Fibroblast of skin of left quadriceps (primary cell): ENCODE measurements around the gene POLR2B.
"Not testable (repeated sequence)": the region's sequence is repeated elsewhere in the genome, so short reads cannot be mapped to it uniquely, and the experiment has no call there.

Experiments used
- DNase-seq, 2 experiments: peaks; one replicate each; pipeline ENCODE4 v3.0.0-alpha.2; 2013; ENCODE audit warnings: low read depth in 2 of 2

Gene POLR2B

DNA sequence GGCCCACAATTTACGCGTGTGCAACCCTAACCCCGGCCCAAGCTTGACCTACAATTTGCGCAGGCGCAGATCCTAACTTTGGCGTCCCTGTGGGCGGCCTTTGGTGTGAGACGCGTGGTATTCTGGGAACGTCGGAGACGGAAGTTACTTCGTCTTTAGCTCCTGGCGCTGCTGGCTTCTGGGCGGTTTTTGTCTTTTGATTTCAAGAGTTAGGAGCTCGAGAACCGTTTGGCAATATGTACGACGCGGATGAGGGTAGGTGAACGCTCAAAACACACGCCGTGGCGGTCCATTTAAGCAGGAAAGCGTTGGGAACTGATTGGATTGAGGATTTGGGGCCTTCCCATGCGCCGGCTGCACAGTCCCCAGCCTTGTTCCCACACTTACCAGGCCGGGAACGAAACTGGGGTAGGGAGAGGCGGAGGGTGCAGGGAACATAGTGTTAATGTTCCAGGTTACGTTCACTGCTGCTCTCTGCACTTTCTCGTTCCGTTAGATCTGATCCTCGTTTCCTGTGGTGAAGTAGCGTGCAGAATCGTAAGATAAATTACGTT, at the start of gene POLR2B:
TSS of gene POLR2B (plus strand) at position 147 of the 554 bp plus-strand sequence. CDS start at position 237, 90 bp downstream.
- DNase-seq = peak; percentile 82

DNA sequence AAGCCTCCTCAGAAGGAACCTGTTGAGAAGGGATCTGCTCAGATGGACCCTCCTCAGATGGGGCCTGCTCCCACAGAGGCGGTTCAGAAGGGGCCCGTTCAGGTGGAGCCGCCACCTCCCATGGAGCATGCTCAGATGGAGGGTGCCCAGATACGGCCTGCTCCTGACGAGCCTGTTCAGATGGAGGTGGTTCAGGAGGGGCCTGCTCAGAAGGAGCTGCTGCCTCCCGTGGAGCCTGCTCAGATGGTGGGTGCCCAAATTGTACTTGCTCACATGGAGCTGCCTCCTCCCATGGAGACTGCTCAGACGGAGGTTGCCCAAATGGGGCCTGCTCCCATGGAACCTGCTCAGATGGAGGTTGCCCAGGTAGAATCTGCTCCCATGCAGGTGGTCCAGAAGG, 48.1 kb upstream of the POLR2B start:
- DNase-seq = no peak

DNA sequence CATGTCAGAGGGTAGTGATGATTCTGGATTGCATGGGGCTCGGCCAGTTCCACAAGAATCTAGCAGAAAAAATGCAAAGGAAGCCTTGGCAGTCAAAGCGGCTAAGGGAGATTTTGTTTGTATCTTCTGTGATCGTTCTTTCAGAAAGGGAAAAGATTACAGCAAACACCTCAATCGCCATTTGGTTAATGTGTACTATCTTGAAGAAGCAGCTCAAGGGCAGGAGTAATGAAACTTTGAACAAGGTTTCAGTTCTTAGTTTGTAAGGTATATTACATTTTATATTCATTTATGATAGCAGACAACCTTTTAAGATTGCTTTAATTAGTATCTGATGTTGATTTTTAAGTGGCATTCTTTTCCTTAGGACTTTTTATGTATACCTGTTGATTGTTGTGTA, 46.8 kb upstream of the POLR2B start:
- DNase-seq = no peak

DNA sequence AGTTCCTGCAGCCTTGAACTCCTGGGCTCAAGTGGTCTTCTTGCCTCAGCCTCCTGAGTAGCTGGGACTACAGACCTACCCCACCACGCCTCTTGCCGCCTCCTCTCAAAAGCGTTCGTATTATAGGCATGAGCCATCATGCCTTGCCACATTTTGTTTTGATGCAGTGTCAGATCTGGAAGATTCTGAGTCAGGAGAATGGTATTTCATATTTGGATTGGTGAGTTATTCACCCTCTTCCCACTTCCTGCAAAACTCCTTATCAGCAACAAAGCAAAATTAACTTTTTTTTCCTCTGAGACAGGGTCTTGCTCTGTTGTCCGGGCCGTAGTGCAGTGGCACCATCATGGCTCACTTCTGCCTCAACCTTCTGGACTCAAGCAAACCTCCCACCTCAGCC, 41.4 kb upstream of the POLR2B start:
- DNase-seq = peak; percentile 56 to 69

DNA sequence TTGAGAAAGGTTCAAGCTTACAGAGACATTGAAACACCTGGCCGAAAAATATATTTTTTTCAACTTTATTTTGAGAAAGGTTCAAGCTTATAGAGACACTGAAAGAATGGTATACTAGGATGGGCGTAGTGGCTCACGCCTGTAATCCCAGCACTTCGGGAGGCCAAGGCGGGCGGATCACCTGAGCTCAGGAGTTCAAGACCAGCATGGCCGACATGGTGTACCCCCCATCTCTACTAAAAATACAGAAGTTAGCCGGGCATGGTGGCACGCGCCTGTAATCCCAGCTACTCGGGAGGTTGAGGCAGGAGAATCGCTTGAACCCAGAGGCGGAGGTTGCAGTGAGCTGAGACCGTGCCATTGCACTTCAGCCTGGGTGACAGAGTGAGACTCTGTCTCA, 38.9 kb upstream of the POLR2B start:
- not testable (repeated sequence) for DNase-seq

DNA sequence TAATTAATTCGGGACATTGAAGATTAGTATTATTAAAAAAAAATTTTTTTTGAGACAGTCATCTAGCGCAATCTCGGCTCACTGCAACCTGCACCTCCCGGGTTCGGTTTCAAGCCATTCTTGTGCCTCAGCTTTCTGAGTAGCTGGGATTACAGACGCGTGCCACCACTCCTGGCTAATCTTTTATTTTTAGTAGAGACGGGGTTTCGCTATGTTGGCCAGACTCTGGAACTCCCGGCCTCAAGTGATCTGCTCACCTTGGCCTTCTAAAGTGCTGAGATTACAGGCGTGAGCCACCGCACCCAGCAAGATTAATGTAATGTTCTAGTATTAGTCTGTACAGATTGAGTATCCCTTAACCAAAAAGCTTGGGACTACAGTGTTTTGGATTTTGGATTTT, 38.3 kb upstream of the POLR2B start:
- no peak for DNase-seq

DNA sequence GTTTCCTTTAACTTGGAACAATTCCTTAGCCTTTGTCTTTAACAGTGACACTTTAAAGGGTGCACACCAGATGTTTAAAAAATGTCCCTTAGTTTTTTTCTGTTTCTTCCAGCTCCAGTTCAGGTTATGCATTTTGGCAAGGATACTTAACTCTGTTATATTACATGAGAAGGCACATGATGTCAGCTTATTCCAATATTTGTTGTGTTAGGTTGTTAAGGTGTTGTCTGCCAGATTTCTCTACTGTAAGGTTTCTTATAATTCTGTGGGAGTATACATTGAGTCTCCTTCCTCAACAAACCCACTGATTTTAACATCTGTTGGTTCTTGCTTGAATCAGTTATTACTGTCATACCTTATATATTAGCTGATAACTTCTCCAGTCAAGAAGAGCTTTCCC, 37.7 kb upstream of the POLR2B start:
- DNase-seq = no peak

DNA sequence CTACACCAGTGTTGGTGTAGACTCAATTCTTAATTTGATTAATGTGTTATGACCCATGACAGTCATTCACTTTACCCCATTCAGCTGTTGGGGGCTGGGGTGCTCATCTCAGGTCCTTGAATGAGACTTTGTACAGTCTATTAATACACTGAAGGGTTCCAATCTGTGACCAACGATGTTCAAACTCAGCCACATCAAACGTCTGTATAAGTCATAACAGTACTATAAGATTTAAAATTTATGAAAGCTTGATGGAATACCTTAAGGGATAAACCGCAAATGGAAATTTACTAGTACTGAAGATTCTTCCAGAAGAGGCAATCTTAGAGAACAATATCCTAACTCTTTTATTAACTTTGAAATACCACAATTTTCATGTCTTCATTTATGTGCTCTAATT, 37.3 kb upstream of the POLR2B start:
- no peak for DNase-seq

DNA sequence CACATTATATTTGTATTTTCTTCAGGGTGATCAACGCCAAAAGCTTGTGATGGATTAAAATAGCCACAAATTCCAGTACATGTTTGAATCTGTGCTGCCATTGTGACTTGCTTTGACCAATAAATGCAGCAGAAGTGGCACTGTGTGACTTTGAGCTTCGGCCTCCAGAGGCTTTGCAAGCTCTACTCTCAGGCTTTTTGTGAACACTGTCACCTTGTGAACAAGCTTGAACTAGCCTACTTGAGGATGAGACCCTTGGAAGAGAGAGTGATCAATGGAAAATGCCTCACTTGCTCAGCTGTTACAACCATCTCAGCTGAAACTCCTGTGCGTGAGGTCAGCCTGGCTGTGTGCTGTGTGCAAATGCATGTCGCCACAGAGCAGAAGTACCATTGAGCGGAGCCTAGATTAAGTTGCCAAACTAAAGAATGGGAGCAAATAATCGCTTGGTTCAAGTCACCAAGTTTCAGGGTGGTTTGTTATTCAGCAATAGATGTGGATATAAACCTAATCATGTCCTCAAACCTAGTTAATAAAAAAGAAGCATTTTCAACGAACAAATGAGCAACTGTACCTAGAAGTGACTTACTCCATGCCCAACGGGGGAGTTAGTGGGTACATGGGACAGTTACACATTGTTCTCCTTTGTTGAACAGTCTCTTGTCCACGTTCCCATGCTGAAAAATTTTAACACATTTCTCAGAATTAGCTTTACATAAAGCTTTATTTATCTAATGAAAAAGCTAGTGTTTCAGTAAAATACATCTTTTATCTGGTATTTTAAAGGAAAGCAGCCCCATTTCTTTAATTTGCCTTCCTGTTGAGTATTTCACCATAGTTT, 24.8 kb upstream of the POLR2B start:
- DNase-seq = no peak

DNA sequence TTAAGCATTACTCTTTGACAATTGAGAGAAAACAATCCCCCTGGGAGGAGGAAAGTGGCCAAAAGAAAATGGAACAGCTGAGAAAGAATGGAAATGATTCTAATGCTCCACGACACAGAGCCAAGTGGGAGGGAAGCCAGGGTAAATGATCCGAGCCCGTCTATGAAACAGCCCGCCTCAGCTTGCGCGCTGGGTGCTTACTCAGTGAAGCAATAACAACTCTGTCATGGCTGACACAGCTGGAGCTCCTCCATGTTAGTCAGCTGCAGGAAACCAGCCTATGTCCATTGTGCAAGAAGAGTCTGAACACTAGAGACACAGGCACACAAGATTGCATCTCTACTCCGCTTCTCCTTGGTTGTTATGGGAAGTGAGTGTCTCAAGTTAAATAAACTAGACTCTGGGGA, 20.6 kb upstream of the POLR2B start:
- DNase-seq = peak; percentile 81 to 84

DNA sequence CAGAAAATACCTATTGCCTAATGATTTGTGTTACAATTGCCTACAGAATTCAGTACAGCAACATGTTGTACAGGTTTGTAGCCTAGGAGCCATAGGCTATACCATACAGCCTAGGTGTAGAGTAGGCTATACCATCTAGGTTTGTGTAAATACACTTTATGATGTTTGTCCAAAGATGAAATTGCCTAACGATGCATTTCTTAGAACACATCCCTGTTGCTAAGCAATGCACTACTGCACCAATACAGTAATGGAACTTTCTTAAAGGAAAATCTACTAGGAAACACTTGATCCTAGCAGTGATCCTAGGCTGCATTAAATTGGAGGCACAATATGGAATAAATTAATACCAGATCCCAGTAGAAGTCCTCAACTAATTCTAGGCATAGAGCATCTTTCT, 19.6 kb upstream of the POLR2B start:
- DNase-seq = no peak

DNA sequence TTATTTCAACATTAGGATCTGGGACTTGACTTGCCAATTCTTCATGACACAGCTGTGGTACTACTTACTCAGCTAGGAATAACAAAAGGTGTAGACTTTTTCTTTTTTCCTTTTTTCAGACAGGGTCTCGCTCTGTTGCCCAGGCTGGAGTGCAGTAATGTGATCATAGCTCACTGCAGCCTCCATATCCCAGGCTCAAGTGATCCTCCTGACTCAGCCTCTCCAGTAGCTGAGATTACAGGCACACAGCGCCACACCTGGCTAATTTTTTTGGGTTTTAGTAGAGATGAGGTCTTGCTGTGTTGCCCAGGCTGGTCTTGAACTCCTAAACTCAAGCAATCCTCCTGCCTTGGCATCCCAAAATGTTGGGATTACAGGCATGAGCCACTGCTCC, 17.6 kb upstream of the POLR2B start:
- no peak for DNase-seq

DNA sequence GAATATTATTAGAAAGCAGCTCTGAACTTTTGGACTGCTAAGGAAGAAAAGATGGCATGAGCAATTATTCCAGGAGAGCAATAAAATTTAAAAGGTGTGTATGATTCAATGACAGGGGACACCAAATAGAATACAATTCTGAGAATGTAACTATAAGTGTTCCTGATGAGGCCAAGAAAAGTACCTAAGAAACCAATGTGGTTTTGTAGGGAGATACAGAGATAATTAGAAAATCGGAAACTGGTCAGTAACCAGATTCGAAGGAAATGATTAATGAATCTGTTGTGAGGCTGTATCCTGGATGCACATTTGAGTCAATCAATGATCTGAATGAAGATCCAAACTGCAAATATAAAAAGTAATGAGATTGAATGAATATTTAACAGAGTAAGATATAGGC, 7.3 kb upstream of the POLR2B start:
- no peak for DNase-seq

DNA sequence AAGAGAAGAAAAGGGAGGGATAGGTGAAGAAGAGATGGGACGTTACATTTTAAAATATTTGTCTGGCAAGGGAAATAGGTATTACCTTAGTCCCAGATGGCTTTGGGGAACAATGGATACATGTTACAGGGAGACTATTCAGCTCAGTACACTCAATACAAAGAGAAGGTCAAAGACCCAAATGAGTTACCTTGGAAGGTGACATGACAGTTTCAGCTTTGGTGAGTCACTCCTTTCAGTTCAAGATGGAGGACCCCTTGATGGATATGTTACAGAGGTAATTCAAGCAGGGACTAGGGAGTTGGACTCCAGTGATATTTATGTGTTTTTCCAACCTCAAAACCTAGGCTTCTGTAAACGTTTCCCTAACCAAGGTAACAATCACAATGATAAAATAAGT, 6.3 kb upstream of the POLR2B start:
- DNase-seq = no peak

DNA sequence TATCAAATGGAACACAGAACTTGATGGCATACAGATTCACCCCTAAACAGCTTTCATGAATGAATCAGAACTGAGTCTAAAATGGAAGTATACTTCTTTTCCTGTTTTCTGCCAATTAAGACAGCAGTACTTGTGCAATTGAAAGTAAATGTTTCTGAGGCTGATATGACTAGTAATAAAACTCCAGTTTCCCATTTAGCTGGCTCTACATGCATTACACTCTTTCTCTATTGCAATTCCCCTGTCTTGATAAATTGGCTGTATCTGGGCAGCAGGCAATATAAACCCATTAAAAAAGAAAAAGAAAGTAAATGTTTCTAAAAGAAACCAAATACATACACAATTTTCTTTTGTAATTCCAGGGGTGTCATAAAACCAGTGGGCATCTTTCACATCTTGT, 5.9 kb upstream of the POLR2B start:
- no peak for DNase-seq

DNA sequence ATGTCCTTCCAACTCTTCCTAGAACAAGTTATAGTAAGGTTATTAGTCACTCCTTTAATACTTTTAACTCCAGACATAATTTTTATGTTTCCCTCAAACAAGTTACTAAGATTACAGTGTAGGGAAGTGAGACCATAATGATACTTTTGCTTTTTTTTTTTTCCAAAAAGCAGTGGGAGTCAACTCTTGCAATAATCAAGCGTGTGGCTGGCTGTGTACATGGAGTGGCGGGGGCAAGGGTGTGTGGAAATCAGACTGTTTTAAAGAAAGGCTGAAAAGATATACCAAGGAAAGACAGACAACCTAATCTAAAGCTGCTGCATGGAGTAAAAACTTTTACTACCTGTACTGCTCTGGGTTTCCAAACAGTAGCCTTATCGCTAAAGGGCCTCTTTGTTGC, 5.4 kb upstream of the POLR2B start:
- no peak for DNase-seq

DNA sequence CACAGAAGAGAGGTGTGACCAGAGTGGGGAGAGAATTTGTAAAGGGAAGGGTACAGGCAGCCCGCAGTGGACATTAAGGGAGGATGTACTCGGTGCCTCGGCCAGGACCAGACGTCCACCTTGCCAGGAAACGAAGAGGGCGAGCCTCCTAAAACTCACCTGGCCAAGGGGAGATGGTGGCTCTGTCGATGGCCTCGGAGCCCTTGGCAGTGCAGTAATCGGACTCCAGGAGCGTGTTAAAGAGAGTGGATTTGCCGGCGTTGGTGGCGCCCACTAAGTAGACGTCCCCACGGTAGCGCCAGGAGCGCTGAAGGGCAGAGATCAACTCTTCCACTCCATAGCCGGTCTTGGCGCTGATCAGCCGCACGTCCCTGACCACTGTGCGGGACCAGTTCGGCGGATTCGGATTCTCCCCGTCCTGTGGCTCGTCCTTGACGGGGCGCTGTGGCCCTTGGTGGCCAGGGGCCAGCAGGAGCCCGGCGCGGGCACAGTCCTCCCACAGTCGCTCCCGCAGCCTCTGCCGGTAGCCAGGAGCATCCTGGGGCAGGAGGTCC, 2.3 kb upstream of the POLR2B start:
- no peak for DNase-seq

DNA sequence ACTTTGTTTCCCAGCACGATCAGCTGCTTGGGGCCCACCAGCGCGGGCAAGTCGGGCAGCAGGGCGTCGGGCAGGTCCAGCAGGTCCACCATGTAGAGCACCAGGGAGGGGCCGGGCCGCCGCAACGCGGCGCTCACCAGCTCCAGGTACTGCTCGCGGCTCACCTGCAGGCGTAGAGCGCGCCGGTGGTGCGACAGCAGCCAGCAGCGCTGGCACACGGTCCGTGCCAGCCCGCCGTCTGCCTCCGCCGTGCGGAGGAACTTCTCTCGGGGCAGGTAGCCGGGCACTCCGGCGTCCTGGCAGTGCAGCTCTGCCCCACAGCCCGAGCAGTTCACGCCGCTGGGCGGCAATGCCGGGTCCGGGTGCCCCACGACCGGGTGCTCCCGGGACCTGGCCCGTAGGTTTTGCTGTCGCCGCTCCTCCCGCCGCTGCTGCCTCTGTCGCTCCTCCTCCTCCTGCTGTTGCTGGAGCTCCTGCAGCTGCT, 1.8 kb upstream of the POLR2B start:
- DNase-seq = no peak

DNA sequence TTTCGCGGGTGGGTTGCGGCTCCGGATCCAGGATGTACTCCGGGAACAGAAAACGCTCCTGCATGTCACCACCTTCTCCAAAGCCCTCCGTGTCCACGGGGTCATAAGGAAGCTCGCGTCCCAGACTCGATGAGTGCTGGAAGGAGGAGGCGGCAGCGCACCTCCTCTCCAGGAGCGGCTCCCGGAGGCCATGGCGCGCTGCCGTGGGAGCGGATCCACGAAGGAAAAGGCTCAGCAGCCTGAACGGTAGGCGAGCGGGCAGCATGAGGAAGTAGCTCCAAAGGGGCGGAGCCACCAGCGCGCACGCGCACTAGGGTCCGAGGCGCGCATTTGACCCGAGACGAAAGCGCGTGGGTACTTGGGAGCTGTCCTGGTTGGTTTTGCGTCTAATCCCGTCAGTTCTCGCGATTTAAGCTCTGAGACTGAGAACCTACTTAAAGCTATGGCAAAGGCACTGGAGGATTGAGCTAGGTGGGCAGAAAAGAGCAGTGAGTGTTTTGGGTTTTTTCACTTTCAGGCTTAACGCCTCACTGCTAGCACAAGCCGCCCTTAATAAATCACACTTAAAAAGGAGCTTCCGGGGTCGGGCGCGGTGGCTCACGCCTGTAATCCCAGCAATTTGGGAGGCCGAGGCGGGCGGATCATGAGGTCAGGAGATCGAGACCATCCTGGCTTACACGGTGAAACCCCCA, 1.2 kb upstream of the POLR2B start, which contains the start of gene NOA1:
TSS of gene NOA1 (minus strand) at position 286 of the 692 bp plus-strand sequence. CDS start at position 265, 21 bp downstream.
- DNase-seq = peak; percentile 98

DNA sequence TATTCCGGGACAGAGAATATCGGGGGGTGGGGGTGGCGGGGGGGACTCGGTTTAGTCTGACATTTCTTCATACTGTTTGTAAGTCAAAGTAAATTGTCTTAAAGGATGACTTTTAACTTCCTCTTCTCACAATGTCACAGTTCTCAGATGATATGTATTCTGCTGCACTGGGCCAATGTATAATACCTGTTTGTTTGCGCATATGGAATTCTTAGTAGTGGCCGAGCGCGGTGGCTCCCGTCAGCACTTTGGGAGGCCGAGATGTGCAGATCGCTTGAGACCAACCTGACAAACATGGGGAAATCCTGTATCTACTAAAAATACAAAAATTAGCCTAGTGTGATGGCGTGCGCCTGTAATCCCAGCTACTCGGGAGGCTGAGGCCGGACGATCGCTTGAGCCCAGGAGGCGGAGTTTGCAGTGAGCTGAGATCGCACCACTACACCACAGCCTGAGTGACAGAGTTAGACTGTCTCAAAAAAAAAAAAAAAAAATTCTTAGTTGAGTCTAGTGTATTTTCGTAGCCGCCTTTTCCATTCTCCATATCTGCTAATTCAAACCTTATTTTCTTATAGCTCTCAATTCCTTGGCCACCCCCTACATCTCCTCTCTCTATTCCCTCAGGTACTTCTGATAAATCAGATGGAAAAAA, 851 bp downstream of the POLR2B start:
- no peak for DNase-seq

DNA sequence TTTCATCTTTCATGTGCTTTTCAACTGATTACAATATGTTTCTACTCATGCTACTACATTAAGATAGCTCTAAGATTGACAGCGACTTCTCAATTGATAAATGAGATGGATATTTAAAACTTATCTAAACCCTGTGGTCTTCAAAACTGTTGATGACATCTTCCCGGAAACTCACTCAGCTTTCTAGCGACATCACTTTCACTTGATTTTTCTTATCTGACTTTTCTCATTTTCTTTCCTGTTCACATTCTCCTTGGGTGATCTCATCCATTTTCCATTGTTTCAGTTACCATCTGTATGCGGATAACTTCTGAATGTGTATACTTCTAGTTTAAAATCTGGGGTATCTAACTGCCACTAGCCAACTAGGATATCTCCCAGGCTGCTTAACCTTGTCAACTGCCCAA, 3.1 kb downstream of the POLR2B start:
- DNase-seq = no peak

DNA sequence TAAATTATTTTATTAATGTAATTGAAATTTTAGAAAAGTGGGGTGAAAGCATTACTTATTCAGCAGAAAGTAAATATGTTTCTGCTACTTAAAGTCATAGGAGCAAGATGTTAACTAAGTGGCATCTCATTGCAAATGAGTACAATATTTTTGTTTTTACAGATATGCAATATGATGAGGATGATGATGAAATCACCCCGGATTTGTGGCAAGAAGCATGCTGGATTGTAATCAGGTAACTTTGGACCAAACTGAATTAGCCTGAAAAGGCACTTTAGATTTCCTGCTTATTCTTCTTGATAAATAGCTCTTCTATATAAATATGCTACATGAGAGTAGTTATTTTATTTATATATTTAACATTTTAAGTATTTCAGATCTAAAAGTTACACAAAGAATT, 7.5 kb downstream of the POLR2B start:
- DNase-seq = no peak
